Uterus (tissue), 2 donors: Measurements from ENCODE around the gene AK9.

Experiments
- CTCF ChIP-seq, 4 experiments: fragments of 200-600 bp in 2 of 4; fragments of 450-650 bp in 2 of 4; sonication (generic) in 2 of 4; IDR thresholded peaks; one replicate each; pipeline ENCODE4 v1.5.1; 2016 to 2019; ENCODE audit warnings: antibody characterized with exemption in 4 of 4, mild to moderate bottlenecking in 2 of 4, moderate library complexity in 1 of 4
- POLR2A ChIP-seq, 2 donors: fragments of 450-650 bp; IDR thresholded peaks; one replicate each; pipeline ENCODE4 v1.6.1; 2016; ENCODE audit warnings: antibody characterized with exemption in 2 of 2, mild to moderate bottlenecking in 1 of 2, moderate library complexity in 1 of 2

DNA sequence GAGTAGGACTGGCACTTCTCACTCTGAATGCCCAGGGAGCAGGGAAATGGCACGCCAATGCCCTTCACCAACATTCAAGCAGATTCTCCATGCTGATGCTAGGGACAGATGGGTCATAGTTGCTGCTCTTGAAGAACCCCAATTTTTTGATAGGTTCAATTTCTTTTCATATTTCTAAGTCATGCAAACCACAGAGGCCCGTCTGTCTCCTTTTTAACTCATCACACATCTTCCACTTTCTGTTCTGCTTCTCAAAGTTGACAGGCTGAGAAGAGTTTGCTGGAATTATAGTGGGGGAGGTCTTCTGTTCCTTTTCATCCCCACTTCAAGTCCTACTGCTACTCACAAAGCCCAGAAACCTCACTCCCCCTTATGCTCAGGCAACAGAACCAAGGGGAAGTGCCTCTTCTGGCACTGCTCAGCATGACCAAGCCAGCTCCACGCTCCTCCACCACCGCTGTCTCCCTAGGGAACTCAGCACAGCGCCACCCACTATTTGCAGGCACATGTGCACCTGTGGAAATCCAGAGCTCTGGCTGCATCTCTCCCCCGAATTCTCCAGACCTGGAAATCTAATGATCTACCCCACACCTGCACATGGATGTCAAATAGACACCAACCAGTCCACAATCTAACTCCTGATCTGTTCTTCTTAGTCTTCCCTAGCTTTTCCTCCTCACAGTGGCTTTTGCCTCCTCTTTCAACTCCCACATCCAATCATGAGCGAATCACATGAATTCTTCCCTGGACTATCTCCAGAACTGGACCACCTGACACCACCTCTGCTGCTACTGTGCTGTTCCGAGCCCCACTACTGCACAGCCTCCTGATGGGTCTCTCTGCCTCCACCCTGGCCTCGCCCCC, 218.6 kb downstream of the AK9 start:
- TF ChIP-seq POLR2A (IDR thresholded peaks at IDR 0.05) = no peak
- TF ChIP-seq CTCF (IDR thresholded peaks at IDR 0.05) = no peak
